Activated CD4-positive, CD25-positive, alpha-beta regulatory T cell (primary cell): ENCODE data around the gene C9orf152.
"Not testable (repeated sequence)": the region's sequence is repeated elsewhere in the genome, so short reads cannot be mapped to it uniquely, and the experiment has no call there.

ENCODE experiments used
- DNase-seq, 4 experiments: peaks; one replicate each; lab custom pipeline; 2025; lab: John Stamatoyannopoulos, UW

C9orf152 gene, protein sequence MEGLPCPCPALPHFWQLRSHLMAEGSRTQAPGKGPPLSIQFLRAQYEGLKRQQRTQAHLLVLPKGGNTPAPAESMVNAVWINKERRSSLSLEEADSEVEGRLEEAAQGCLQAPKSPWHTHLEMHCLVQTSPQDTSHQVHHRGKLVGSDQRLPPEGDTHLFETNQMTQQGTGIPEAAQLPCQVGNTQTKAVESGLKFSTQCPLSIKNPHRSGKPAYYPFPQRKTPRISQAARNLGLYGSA

DNA sequence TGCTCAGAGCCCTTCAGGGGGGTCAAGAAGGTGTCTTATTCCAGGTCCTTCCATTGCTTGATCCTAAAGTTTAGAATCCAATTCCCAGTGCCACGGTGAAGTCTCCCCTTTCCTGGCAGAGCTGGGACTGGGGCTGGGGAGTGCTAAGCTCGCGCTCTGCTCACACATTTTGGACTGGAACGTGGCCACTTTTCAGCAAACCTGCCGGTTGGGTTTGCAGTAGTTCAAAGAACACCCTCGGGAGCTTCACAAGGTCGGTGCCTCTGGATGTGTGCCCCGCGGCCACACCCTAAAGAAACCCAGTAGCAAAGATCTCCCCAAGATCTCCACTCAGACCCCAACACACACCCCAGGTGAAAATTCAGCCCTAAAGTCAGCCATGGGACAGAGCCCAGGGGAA lies at the start of gene C9orf152:
C9orf152 (minus strand) TSS at position 129 of the 400 bp plus-strand sequence. CDS start 580 bp downstream, outside the sequence.
- DNase-seq, result no peak

DNA sequence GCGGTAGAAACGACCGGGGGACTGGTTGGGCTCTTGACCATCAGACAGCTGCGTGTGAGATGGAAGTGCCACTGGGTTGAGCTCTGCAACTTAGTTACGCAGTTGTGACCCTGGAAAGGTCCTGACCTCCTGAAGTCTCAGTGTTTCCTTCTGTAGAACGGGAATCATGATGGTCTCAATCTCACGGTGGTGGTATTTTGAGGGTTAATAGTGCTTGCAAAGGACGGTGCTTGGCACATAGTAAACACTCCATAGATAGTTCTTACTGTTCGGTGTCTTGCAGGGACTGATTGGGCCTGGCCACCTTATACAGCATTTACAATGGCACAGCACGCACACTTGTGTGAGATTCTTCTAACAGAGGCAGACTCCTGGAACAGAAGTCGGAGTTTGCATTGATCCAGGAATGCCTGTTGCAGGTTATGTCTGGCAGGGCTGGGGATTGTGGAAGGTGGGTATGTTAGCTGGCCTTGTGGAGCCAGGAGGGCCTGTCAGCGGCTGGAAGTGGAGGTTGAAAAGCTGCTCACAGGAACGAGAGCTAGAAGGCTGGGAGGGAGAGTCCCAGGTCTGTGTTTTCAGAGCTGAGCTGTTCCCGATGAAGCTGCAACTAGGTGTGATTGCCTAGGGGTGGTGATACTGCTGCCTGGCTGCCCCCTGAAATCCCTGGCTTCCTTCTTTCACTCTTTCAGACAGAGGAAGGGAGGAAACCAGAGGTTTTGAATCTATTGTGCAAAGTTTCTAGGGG lies 49.3 kb upstream of the C9orf152 start:
- DNase-seq, result no peak

DNA sequence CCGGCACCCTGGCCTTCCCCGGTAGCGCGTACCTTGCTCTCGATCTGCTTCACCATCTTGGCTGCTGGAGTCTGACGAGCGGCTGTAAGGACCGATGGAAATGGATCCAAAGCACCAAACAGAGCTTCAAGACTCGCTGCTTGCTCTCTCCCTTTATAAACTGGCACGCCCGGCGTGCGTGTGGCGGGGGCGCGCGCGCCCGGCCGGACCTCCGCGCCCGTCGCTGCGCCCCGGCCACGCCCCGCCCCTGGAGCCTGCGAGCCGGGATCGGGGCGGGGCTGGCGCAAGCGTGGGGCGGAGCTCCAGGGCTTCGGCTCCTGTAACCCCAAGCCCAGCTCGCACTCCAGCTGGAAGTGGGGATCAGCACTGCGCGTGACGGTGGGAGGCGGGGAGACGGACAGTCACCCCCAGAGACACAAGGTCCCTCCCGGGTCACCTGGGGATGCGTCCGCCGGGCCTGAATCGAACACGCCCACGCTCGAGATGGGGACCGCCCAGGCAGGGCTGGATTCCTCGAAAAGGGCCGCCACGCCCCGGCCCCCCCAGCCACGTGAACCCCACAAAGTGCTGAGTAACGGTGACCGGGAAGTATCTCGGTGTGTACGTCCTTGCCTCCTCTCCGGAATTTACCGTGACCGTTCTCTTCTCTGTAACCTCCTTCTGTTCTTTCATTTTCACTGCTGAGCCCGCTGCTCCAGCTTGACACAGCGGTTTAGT lies 48.6 kb upstream of the C9orf152 start, which contains the start of gene TXN:
TXN (minus strand) TSS at position 128 of the 717 bp plus-strand sequence; CDS start at position 56, 72 bp downstream.
- peak; percentile 67 to 91 (median 85) for DNase-seq

DNA sequence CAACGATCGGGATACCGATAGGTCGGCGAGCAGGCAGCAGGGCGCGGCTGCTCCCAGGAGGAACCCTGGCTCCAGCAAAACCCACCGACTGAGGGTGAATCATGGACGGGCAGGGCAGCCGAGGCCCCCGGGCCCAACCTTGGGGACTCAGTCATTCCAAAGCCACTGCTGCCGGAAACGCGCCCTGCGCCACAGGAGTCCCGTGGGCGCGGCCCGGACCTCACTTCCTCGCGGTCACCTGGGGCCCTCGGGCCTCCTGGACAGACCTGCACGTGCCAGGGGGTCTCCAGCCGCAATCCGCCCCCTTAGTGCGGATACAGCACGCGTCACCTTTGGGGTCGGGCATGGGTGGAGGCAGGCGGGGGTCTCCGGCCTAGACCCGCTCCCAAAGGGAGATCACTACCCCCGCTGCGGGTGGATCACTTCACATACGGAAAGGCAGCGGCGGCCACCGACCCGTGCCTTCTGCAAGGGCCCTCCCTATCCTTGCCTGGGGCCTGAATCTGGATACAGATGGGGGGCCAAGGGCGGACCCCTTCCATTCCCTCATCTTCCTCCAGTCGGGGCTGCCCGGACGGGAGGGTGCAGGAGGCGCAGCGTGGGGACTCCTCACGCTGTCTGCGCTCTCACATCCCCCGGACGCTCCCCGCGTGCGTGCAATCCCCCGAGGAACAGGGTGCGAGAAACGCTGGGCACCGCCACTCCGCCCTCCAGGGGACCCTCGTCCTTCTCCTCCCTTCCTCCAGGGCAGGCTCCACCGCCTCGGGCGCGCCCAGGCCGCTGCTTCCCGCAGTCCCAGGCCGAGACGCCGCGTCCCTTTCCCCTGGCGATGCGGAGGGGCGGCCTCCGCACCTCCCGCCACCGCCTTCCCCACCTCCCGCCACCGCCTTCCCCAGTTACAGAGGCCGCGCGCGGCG lies 47.8 kb upstream of the C9orf152 start:
- peak in 3 of 4 experiments; percentile 20 to 51 (median 38) for DNase-seq

DNA sequence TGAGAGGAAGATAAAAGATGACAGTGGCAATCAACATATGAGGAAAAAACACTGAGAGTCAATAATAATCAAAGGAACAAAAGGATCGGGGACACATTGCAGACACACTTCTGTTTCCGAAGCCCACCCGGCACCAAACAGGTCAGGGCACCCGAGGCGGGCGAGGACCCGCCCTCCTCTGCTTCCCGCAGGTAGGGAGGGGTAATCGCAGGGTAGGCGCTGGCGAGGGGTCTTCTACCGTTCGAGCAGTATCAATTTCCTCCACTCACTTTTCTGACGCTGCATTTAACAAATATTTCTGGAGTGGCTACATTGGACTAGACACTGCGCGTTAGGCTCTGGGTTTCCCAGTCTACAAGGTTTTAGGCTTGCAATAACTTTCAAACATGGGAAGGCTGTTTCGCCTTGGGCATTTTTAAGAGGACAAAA lies 47.1 kb upstream of the C9orf152 start:
- DNase-seq, result no peak

DNA sequence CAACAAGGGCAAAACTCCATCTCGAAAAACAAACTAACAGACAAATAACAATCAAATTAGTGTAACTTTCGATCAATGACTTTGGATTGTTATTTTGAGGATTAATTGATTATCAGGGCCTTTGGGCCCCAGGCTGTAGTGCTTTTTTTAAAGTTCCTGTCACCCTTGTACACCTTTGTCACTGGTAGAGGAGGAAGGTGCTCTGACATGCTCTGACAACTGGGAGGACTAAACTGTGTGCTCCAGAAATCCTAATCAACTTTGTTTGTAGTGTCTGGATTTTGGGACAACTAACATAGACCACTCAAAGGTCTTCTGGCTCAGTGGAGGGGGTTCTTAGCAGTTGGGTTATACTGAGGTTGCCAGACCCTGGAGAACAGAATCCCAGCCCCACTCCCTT lies 46.5 kb upstream of the C9orf152 start:
- no peak for DNase-seq

DNA sequence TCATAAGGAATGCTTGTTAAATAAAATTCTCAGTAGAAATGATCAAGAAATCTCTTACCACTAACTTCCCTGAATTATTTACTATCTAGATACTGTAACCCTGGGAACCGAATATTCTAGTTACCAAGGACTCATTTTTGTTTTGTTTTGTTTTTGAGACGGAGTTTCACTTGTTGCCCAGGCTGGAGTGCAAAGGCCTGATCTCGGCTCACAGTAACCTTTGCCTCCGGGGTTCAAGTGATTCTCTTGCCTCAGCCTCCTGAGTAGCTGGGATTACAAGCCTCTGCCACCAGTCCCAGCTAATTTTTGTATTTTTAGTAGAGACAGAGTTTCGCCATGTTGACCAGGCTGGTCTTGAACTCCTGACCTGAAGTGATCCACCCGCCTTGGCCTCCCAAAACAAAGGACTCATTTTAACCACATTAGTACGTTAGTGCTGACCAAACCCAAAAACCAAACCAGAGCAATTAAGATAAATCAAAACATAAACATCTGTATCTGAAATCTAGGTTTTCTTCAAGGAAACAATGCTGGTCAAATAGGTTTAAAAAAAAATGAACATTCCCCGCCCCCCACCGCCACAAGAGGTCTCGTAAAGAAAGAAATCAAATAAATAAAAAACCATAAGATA lies 44.7 kb upstream of the C9orf152 start:
- DNase-seq, result no peak

DNA sequence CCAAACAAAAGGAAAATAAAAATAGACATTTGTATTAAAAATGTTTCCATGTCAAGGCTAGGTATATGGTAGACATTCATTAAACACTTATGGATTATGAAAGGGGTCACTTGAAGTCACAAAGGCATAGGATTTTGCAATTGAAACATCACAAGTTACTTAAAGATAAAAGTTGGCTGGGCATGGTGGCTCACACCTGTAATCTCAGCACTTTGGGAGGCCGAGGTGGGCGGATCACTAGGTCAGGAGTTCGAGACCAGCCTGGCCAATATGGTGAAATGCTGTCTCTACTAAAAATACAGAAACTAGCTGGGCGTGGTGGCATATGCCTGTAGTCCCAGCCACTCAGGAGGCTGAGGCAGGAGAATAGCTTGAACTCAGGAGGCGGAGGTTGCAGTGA lies 43.8 kb upstream of the C9orf152 start:
- not testable (repeated sequence) for DNase-seq

DNA sequence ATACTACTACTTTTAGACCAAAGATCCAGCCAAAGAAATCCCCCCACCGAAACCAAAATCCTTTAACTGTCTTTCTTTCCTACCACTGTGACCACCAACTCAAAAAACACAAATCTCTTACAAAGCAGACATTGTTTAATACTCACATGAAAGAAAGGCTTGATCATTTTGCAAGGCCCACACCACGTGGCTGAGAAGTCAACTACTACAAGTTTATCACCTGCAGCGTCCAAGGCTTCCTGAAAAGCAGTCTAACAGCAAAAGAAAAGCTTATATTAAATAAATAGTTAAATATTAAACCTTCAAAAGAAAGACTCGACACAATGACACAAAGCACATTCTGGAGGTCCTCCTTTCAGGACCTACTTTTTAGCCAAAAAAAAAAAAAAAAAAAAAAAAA lies 43.3 kb upstream of the C9orf152 start:
- DNase-seq, result no peak

DNA sequence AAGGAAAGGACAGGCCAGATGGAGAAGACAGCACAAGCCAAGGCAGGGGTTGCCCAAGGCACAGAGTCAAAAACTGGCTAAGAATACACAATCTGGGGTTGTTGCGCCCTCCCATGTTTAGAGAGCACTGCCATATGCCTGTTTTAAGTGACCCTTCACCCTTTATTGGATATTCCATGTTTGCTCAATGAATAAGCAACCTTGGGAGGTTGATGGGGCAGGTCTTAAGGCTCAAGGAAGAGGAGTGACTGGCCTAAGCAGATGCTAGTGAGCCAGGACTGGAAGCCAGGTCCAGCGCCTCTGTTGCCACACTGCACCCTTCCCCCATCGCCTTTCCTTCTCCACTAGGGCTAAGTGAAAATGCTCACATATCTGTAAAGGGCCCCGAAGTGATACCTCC lies 41.6 kb upstream of the C9orf152 start:
- no peak for DNase-seq

DNA sequence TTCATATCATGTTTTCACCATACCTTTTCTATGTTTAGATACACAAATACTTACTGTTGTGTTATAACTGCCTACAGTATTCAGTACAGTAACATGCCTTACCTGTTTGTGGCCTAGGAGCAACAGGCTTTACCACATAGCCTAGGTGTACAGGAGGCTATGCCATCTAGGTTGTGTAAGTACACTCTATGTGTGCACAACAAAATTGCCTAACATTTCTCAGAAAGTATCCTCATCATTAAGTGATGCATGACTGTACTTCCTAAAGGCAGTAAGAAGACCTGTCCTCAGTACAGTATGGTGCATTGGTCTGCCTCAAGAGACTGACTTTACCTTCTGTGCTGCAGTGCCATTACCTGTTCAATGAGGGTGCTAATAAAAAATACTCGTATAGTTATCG lies 40.4 kb upstream of the C9orf152 start:
- no peak for DNase-seq

DNA sequence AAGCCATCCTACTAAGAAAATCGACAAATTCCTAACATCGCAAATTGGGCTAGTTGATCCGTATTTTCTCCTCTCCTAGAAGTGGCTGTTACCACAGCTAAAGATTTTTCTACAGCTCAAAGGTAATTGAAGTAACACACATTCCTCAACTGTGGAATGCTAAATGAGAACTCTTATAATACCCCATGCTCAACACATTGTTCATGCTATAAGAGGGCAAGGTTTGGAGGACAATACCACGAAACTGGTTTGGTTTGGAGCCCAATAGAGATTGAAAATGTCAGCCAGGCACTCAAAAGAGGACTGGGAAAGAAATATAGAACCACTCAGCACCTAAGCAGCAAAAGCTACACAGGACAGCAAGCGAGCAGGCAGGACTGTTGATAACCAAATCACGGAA lies 38.3 kb upstream of the C9orf152 start:
- no peak for DNase-seq

DNA sequence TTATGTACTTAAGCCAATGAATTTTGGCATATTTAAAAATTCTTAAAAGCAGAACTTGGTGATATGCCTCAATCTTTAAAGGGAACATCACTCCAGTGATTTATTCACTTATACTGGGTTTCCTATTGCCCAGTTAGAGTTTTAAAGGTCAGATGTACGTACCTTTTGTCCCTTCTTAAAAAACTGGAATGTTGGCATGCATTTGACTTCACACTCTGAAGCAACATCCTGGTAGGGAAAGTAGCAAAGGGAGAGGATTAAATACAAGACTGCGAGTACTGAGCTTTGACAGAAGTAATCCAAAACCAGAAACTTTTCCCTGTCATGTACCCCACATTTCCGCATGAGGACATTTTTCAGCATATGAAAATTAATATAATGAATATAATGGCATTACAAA lies 36.7 kb upstream of the C9orf152 start:
- no peak for DNase-seq

DNA sequence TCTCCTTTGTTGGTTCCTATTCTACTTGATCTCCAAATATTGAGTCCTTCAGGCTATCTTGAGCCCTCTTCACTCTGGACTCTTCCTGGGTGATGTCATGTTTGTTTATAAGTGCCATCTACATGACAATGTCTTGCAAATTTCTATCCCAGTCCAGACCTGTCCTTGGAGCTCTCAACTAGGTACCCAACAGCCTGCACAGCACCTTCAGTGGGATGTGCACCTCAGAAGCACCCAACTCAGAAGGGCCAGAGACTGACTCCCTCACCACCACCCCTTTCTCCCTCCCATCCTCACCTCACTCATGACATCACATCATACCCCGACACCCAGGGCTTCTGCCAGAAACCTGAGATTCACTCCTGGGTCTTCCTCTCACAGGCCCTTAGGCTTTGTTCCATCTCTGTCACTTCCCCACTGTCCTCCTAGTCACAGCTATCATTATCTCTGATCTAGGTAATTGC lies 33.9 kb upstream of the C9orf152 start:
- no peak for DNase-seq

DNA sequence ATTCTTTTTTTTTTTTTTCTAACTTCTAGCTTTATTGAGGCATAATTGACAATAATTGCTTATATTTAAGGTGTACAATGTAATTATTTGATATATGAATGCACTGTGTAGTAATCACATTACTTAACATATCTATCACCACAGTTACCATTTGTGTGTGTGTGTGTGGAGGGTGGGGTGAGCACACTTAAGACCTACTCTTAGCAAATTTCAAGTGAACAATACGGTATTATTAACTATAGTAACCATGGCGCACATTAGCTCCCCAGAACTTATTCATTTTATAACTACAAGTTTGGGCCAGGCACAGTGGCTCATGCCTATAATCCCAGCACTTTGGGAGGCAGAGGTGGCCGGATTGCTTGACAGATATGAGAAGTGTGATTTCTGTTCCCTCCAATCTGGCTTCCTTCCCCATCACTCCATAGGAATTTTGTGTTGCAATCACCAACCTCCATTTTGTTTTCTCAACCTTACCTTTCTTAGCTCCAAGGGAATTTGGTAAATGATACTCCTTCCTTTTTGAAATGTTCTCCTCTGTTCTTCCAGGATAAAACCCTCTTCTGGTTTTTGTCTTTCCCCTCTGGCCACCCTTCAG lies 33.4 kb upstream of the C9orf152 start:
- no peak for DNase-seq

DNA sequence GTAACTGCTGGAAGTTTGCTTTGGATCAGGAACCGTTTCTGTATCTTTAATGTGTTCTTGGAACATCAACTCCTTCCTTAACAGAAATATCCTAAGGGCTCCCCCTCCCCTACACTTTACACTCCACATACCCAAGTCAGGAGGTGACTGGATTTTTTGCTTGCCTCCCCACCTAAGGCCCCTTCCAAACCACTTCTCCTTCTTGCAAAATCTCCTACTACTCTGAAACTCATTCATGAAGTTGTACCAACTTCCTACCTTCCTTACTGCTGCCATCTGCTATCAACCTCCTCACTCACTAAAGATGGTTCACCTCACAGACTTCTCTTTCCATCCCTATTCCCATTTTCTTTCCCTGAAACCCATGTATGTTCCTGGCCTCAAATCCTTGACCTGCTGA lies 32.2 kb upstream of the C9orf152 start:
- no peak for DNase-seq

DNA sequence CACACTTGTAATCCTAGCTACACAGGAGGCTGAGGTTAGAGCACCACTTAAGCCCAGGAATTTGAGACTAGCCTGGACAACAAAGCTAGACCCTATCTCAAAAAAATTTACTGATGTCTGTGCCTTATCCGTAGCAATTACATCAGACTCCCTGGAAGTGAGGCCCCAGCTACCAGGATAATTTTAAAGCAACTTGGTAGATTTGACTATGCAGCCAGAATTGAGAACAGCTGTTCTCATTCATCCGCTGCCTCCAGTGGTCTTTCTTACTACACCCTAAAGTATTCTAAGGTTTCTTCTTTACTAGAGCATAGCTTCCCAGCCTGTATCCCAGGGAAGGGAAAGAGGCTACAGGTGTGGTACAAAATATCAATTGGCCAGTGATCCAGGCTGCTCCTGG lies 20.4 kb upstream of the C9orf152 start:
- DNase-seq, result no peak

DNA sequence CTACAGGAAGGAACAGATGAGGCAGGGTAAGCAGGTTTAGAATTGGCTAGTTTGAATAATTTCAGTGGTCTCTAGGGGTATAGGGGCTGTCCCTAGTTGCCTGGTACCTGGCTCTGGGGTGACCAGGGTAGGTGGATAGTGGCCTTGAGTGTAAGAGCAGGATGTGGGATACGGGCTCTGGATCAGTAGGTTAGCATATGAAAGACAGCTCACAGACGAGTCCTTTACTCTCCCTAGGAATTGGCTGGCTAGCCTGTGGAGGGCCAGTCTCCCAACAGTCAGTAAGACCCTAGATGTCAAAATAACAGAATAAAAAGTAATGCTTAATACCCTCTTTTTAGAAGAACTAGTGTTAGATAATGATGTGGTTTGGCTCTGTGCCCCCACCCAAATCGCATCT lies 16.6 kb upstream of the C9orf152 start:
- no peak for DNase-seq

DNA sequence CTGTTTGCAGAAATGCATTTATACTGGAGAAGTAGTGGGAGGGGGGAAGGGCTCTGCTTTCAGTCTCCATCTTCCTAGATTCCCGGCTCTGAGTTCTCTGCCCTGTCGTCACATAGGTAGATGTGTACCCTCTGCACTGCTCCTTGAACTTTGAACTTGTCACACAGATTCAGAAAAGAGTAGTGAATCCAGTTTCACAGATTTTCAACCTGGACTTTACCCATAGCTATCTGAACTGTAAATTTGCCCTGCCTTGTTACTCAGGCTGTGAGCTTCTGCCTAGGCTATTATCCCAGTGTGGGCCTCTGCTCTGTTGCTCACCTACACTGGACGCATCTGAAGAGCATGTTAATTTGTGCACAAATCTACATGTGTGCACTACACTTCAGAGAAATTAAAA lies 12.8 kb upstream of the C9orf152 start:
- no peak for DNase-seq

DNA sequence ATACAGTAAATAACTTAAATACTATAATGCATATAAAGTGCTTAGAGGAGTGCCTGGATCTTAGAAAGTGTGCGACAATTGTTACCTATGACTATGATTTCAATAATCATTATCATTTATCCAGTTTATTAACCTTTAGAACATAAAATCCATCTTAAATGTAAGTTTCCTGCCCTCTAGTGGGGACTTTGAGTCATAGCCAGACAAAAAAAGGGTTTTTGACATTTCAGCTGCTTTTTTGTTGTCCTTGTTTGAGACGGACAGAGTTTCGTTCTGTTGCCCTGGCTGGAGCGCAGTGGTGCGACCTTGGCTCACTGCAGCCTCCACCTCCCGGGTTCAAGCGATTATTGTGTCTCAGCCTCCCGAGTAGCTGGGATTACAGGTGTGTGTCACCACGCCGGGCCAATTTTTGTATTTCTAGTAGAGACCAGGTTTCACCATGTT lies 9.7 kb upstream of the C9orf152 start:
- no peak for DNase-seq
